NCI-H1092 treated with DMSO at 0.1 percent for 48 hours (cell line): ENCODE measurements around the gene HMGN3.
A peak's percentile ranks its signal among the peaks of the same experiment; 100 is the strongest.

Source experiments
- DNase-seq: peaks from one replicate; lab custom pipeline; 2025; lab: John Stamatoyannopoulos, UW

HMGN3 gene

GRCh38 chr6:79184641-79185040 is 49.8 kb downstream of the HMGN3 start:
- no peak for DNase-seq

DNA sequence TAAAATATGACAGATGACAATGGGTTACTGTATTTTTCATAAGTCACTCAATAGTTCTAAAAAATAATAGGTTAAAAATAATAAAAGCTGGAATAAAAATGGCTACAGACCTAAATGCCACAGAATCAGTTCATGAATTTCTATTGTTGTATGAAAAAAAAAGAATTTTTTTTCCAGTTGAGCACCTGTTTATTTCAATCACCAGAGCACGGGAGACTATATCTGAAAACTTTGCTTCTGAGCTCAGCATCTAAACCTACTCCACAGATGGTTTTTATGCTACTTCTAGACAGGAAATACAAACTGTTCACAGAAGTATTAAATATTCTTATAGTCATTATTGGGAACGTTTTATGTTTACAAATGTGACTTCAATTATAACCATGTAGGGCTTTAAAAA is 50.4 kb downstream of the HMGN3 start:
- no peak for DNase-seq

GRCh38 chr6:79180052-79180451 is 54.4 kb downstream of the HMGN3 start:
- no peak for DNase-seq

DNA sequence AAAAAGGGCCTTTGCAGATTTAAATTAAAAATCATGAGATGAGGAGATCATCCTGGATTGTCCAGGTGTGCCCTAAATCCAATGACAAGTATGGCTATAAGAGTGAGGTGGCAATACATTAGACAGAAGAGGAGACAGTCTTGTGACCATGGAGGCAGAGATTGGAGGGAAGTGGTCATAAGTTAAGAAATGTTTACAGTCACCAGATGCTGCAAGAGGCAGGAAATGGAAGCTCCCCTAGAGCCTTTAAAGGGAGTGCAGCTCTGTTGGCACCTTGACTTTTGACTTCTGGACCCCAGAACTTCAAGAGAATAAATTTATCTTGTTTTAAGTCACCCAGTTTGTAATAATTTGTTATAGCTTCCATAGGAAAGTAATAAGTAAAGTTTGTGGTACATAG is 61.1 kb downstream of the HMGN3 start:
- no peak for DNase-seq

DNA sequence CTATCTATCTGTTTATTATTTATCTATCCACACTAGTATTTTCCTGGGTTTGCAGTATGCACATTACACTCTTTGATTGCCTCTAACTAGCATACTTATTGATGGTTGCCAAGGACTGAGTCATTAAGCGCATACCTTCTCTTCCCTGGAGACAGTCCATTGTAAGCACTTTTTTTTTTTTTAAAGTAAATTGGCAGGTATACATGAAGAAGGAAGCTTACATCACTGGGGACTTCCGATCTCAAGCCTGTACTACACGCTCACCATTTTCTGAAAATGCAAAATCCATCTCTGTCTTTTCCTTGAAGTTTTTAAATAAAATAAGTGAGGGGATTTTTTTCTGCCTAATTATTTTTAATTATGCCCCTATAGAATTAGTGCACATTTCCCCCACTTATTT is 63.5 kb downstream of the HMGN3 start:
- DNase-seq = peak; percentile 4

DNA sequence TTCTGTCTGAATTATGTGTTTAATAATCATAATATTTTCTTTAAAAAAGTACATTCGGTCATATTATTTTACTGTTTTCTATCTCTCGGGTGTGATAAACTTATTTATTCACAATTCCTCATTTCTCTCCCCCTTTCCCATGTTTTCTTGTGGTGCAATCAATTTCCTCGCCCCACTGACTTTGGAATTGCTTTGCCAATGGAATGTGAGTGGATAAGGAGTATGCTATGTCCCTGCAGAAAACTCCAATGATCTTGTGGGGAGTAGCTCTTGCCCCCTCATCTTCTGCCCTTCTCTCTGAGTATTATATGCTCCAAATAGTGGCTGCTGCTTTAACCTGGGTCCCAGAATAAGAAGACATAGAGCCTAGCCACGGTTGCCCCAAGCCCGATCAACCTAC is 64.1 kb downstream of the HMGN3 start:
- DNase-seq = no peak

DNA sequence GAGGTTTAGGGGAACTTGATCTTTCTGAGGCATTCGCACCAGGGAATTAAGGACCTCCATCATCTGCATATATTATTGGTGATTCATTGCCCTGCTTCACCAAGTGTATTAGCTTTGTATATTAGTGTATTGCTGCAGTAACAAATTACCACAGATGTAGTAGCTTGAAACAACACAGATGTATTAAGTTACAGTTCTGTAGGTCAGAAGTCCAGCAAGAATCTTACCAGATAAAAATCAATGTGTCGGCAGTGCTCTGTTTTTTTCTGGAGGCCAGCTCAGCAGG is 65.8 kb downstream of the HMGN3 start:
- no peak for DNase-seq

DNA sequence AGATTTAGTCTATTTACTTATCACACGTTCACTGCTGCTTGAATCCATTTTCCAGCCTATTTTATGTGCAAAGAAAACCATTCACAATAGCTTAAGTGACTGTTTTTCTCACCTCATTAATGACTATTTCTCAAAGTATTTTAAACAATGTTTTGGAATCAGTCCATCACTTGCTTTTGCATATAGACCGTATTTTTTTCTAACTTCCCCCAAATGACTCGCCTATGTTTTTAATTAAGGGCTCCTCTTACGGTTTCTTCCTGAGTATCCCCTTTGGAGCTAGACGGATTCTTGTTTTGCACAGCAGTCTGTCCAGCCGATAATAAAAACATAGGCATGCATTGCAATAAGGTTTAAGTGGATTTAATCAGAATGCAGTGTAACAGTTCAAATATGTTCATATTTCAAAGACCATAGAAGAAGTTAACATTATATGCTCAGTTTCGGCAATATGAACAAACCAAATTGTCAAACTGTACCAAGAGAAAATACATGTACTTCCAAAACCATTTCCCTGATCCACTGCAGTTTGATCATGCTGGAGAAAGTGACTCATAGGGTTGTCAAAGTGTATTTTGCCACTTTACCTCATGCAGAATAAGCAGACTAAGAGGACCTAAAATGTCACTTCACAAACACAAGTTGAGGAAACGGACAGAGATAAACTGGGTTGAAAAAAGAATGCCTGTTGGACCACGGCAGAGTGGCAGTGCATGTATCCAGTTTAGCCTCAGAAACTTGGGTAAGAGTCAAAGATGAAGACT is 66.4 kb downstream of the HMGN3 start:
- DNase-seq = no peak

- DNase-seq = no peak
Measured at GRCh38 chr6:79159846-79160245, 74.6 kb downstream of the HMGN3 start.

DNA sequence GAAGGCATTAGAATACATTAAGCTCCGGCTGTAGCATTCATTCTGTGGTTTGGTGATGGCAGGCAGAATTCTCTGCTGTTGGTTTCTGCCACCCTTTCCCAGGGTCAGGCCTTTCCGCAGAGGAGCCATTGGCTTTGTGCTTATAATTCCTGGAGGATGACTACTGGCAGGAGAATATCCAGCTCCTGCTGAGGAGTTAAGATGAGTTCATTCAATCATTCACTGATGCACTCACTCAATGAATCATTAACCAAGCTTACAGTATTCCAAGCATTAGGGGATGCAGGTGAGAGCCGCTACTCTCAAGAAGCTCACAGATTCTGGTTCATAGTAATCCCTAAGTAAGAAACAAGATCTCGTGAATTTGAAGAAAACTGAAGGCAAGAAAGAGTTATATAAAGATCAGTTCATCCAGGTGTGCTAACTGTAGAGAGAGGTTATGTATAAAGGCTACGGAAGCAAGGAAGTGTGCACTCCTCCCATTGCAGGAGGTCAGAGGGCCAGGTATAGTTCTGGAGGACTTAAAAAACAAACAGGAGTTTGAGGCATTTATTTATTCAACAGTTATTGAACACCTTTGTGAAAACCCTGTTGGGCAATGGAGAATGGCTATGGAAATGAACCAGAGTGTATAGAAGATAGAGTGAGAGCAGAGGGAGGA is 75.5 kb downstream of the HMGN3 start:
- no peak for DNase-seq

GRCh38 chr6:79157961-79158644 is 76.4 kb downstream of the HMGN3 start:
- no peak for DNase-seq

- no peak for DNase-seq
Measured at GRCh38 chr6:79152269-79152737, 82.2 kb downstream of the HMGN3 start.
